Right lobe of liver (tissue), 6 donors: ENCODE results near the gene GAL3ST3. TPM values are rescaled to one million over a fixed set of nuclear protein-coding genes. Genes with fewer than 3 reads are reported as not detected.
A peak's percentile ranks its signal among the peaks of the same experiment; 100 is the strongest.

Experiments used
- ATAC-seq, 4 donors: fragments of 200-7000 bp; cut with Tn5 transposase; one replicate each; pipeline ENCODE4 v1.9.1; 2020; ENCODE audit warnings: mild to moderate bottlenecking in 4 of 4, moderate library complexity in 4 of 4
- DNase-seq, 3 donors: peaks; one replicate each; pipeline ENCODE4 v3.0.0-alpha.2; 2020
- H3K27ac ChIP-seq, 3 donors: fragments of 200-600 bp; one replicate each; pipeline ENCODE4 v1.8.0; 2022
- H3K27me3 ChIP-seq, 2 donors: fragments of 200-600 bp; one replicate each; pipeline ENCODE4 v1.8.0; 2022
- H3K36me3 ChIP-seq, 4 donors: fragments of 200-600 bp; sonication (generic) in 1 of 4; one replicate each; pipeline versions ENCODE4 v1.5.1 to v1.8.0; 2017 to 2022; ENCODE audit warnings: control low read depth in 1 of 4
- H3K4me1 ChIP-seq, 4 donors: fragments of 200-600 bp; sonication (generic) in 1 of 4; one replicate each; pipeline versions ENCODE4 v1.5.1 to v1.8.0; 2017 to 2022; ENCODE audit warnings: control low read depth in 1 of 4
- H3K4me3 ChIP-seq, 3 donors: fragments of 200-600 bp; one replicate each; pipeline ENCODE4 v1.8.0; 2022
- H3K9me3 ChIP-seq, 4 donors: fragments of 200-600 bp; sonication (generic) in 1 of 4; one replicate each; pipeline versions ENCODE4 v1.5.1 to v1.8.0; 2017 to 2022; ENCODE audit warnings: control low read depth in 1 of 4
- CTCF ChIP-seq, 4 donors: fragments of 200-600 bp in 3 of 4; fragments of 450-650 bp in 1 of 4; IDR thresholded peaks; one replicate each; pipeline versions ENCODE4 v1.5.1 to v1.8.0; 2016 to 2022; ENCODE audit warnings: antibody characterized with exemption in 4 of 4, mild to moderate bottlenecking in 2 of 4
- POLR2A ChIP-seq: fragments of 450-650 bp; IDR thresholded peaks from one replicate; pipeline ENCODE4 v1.6.1; 2017; ENCODE audit warnings: antibody characterized with exemption, mild to moderate bottlenecking
- WGBS: methylation state at CpG from one replicate; pipeline ENCODE4 v1.1.6; 2018; ENCODE audit warnings: low coverage, low lambda C conversion rate; ENCODE audit not compliant: insufficient coverage; ENCODE audit errors: missing lambda C conversion rate; 5-methylcytosine and 5-hydroxymethylcytosine counted together
- intact Hi-C, 2 donors: fragments of 100-400 bp; cut with DNase I; formaldehyde crosslinking; loops; one replicate each; pipeline versions ENCODE4 v1.11.2 to v1.14.1; 2022
- total RNA-seq, 6 experiments: library from RNA; depleted of rRNA in 2 of 6; stranded (reverse); fragments of >200 nt in 2 of 6; fragmentation: NEBNext Ultra II Directional in 3 of 6; extraction: Animal tissue kit (Norgen Biotek cat#: 25700) in 3 of 6; gene quantifications; one replicate each; pipeline versions ENCODE4 v1.1.0 to v1.2.4, GENCODE V29; 2016 to 2023
- donor health status: DM: no; HTN: yes; CAD: no.
- donor health status: DM: no; HTN: no; CAD: no.
- donor health status: DM: no; HTN: no; CAD: no.
- donor health status: DM: no; HTN: yes; CAD: no.
- donor health status: DM: no; HTN: yes; CAD: no.

GAL3ST3 gene
- total RNA-seq, 6 experiments from 2014 or later, result not detected

GRCh38 chr11:66044757-66045156 lies 4.2 kb downstream of the GAL3ST3 start:
- DNase-seq (peak in 1 of 3 donors; percentile 22), ATAC-seq (no peak)
- no peak overlapping the region for H3K4me3 ChIP-seq
- H3K4me1 ChIP-seq, result no peaks in the 10 kb centered on the region
- intact Hi-C loops, result no loop called here
- no peaks in the 10 kb centered on the region for H3K36me3 ChIP-seq
- 68% methylated on average over 3 of the region's 6 CpGs for WGBS
- no peak for TF ChIP-seq POLR2A
- TF ChIP-seq CTCF (IDR thresholded peaks at IDR 0.05), result no peak
- no peak overlapping the region for H3K27ac ChIP-seq
- H3K27me3 ChIP-seq, result no peaks in the 10 kb centered on the region
- H3K9me3 ChIP-seq, result no peaks in the 10 kb centered on the region

GRCh38 chr11:66042996-66043906 lies 5.7 kb downstream of the GAL3ST3 start:
- Histone ChIP-seq H3K4me1 (no peaks in the 10 kb centered on the region), H3K4me3 (no peak overlapping the region), H3K36me3 (no peaks in the 10 kb centered on the region), H3K27ac (no peak overlapping the region), H3K9me3 (no peaks in the 10 kb centered on the region), H3K27me3 (no peaks in the 10 kb centered on the region)
- TF ChIP-seq POLR2A, result no peak
- no peak for TF ChIP-seq CTCF (IDR thresholded peaks at IDR 0.05)
- intact Hi-C loops, result no loop called here
- WGBS, result 96% methylated on average over 49 of the region's 88 CpGs
- DNase-seq (peak in 2 of 3 donors; percentile 36 to 49), ATAC-seq (no peak)

- Histone ChIP-seq H3K4me1 (no peaks in the 10 kb centered on the region), H3K36me3 (no peaks in the 10 kb centered on the region), H3K27me3 (no peaks in the 10 kb centered on the region), H3K27ac (no peak overlapping the region), H3K9me3 (no peaks in the 10 kb centered on the region), H3K4me3 (no peak overlapping the region)
- TF ChIP-seq CTCF (IDR thresholded peaks at IDR 0.05) (no peak), POLR2A (no peak)
- ATAC-seq, result no peak
- DNase-seq, result peak in 2 of 3 donors; percentile 33 to 44
- intact Hi-C loops, result no loop called here
- 97% methylated on average over 46 of the region's 81 CpGs for WGBS
These were observed 6.5 kb downstream of the GAL3ST3 start for GRCh38 chr11:66042227-66042995.

GRCh38 chr11:66039765-66040164 lies 9.2 kb downstream of the GAL3ST3 start:
- ATAC-seq (no peak), DNase-seq (peak in 1 of 3 donors; percentile 3)
- H3K4me3 ChIP-seq, result no peak overlapping the region
- no peak for TF ChIP-seq CTCF (IDR thresholded peaks at IDR 0.05)
- no peak for TF ChIP-seq POLR2A
- H3K9me3 ChIP-seq, result no peaks in the 10 kb centered on the region
- H3K36me3 ChIP-seq, result no peaks in the 10 kb centered on the region
- H3K4me1 ChIP-seq, result no peaks in the 10 kb centered on the region
- intact Hi-C loops, result no loop called here
- no peaks in the 10 kb centered on the region for H3K27me3 ChIP-seq
- H3K27ac ChIP-seq, result no peak overlapping the region
- no CpG with 5 or more reads among the region's 3 CpGs for WGBS
